ENCODE data around the gene HSPA1A.
"Not testable (repeated sequence)": the region's sequence is repeated elsewhere in the genome, so short reads cannot be mapped to it uniquely, and the experiment has no call there.

Gene HSPA1A

GRCh38 chr6:31837369-31838113 lies 22.2 kb downstream of the HSPA1A start:
- no peak for DNase-seq

GRCh38 chr6:31838114-31838553 lies 22.8 kb downstream of the HSPA1A start:
- DNase-seq, result not testable (repeated sequence)

GRCh38 chr6:31838968-31839367 lies 23.6 kb downstream of the HSPA1A start:
- DNase-seq, result no peak

- not testable (repeated sequence) for DNase-seq
Observed at GRCh38 chr6:31839779-31840126, 24.4 kb downstream of the HSPA1A start.

GRCh38 chr6:31842053-31842452 lies 26.7 kb downstream of the HSPA1A start:
- DNase-seq, result no peak

- DNase-seq, result no peak
Observed at GRCh38 chr6:31844507-31844906, 29.2 kb downstream of the HSPA1A start.

- DNase-seq, result no peak
Observed at GRCh38 chr6:31847276-31847978, 32.1 kb downstream of the HSPA1A start.

GRCh38 chr6:31850765-31851484 lies 35.6 kb downstream of the HSPA1A start:
- no peak for DNase-seq

- no peak for DNase-seq
Observed at GRCh38 chr6:31851485-31851832, 36.1 kb downstream of the HSPA1A start.

GRCh38 chr6:31851980-31852718 lies 36.8 kb downstream of the HSPA1A start:
- DNase-seq, result not testable (repeated sequence)

- not testable (repeated sequence) for DNase-seq
Observed at GRCh38 chr6:31857774-31858173, 42.4 kb downstream of the HSPA1A start.

GRCh38 chr6:31858707-31859106 lies 43.4 kb downstream of the HSPA1A start:
- no peak for DNase-seq

GRCh38 chr6:31859923-31860322 lies 44.6 kb downstream of the HSPA1A start:
- no peak for DNase-seq

GRCh38 chr6:31860349-31860748 lies 45.0 kb downstream of the HSPA1A start:
- no peak for DNase-seq

GRCh38 chr6:31861150-31861549 lies 45.8 kb downstream of the HSPA1A start:
- DNase-seq, result no peak

GRCh38 chr6:31861919-31862343 lies 46.6 kb downstream of the HSPA1A start:
- DNase-seq, result no peak

- DNase-seq, result peak; percentile 96 to 100
Observed at GRCh38 chr6:31862344-31863235, 47.2 kb downstream of the HSPA1A start, which contains the start of gene NEU1. NEU1 (minus strand) TSS chr6:31862821; CDS start chr6:31862776, 45 bp downstream.

- not testable (repeated sequence) for DNase-seq
Observed at GRCh38 chr6:31864123-31864562, 48.8 kb downstream of the HSPA1A start.

GRCh38 chr6:31864818-31865204 lies 49.5 kb downstream of the HSPA1A start:
- no peak for DNase-seq

- DNase-seq, result no peak
Observed at GRCh38 chr6:31865205-31866118, 50.1 kb downstream of the HSPA1A start.
